WERI-Rb-1 (cell line): ENCODE results near the gene MKRN3.

Experiments used
- DNase-seq: peaks from one replicate; pipeline ENCODE4 v3.0.0-alpha.2; 2020
- H3K27ac ChIP-seq: fragments of 250-450 bp; sonication (Bioruptor Pico); 2 replicates; pipeline ENCODE4 v1.5.1; 2020; ENCODE audit warnings: mild to moderate bottlenecking, moderate library complexity
- H3K27me3 ChIP-seq: fragments of 250-450 bp; sonication (Bioruptor Pico); 2 replicates; pipeline ENCODE4 v1.5.1; 2021; ENCODE audit warnings: mild to moderate bottlenecking, low read depth, moderate library complexity; ENCODE audit not compliant: insufficient read depth, severe bottlenecking
- H3K36me3 ChIP-seq: fragments of 250-450 bp; sonication (Bioruptor Pico); 2 replicates; pipeline ENCODE4 v1.5.1; 2020; ENCODE audit warnings: mild to moderate bottlenecking, moderate library complexity
- H3K4me3 ChIP-seq: 2 replicates; pipeline ENCODE4 v1.5.1; 2011; ENCODE audit warnings: low read depth, mild to moderate bottlenecking, control low read depth, low read length
- H3K9me3 ChIP-seq: fragments of 250-450 bp; sonication (Bioruptor Pico); 2 replicates; pipeline ENCODE4 v1.5.1; 2021; ENCODE audit warnings: mild to moderate bottlenecking, moderate library complexity; ENCODE audit not compliant: severe bottlenecking
- TF ChIP-seq, protein P1 (sequence below): IDR thresholded peaks from 2 replicates; pipeline ENCODE4 v1.5.1; 2011; ENCODE audit warnings: low read depth, mild to moderate bottlenecking, control low read depth, inconsistent platforms, low read length

MKRN3 gene

DNA sequence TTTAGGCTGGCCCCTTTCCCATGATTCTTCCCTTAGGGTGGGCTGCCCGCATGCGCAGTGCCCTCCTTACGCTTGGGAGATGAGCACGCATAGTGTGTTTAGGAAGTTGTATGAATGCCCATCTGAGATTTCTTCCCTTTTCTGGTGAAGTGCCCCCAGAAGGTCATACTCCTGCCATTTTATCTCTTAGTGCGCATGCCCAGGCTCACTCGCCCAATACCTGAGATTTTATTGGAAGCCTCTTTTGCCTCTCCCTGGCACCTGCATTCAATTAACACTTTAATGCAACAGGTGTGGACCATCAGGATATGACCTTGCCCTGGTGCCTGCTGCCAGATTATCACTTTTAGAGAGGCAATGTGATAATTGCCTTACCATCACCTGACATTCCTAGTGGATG, 36.6 kb downstream of the MKRN3 start:
- Histone ChIP-seq H3K36me3 (no peaks in the 10 kb centered on the region), H3K27ac (no peak overlapping the region), H3K4me3 (no peak overlapping the region), H3K27me3 (peaks cover 10% of the 10 kb centered on the region), H3K9me3 (no peaks in the 10 kb centered on the region)
- TF ChIP-seq, protein P1, sequence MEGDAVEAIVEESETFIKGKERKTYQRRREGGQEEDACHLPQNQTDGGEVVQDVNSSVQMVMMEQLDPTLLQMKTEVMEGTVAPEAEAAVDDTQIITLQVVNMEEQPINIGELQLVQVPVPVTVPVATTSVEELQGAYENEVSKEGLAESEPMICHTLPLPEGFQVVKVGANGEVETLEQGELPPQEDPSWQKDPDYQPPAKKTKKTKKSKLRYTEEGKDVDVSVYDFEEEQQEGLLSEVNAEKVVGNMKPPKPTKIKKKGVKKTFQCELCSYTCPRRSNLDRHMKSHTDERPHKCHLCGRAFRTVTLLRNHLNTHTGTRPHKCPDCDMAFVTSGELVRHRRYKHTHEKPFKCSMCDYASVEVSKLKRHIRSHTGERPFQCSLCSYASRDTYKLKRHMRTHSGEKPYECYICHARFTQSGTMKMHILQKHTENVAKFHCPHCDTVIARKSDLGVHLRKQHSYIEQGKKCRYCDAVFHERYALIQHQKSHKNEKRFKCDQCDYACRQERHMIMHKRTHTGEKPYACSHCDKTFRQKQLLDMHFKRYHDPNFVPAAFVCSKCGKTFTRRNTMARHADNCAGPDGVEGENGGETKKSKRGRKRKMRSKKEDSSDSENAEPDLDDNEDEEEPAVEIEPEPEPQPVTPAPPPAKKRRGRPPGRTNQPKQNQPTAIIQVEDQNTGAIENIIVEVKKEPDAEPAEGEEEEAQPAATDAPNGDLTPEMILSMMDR: no peak
- DNase-seq: no peak

DNA sequence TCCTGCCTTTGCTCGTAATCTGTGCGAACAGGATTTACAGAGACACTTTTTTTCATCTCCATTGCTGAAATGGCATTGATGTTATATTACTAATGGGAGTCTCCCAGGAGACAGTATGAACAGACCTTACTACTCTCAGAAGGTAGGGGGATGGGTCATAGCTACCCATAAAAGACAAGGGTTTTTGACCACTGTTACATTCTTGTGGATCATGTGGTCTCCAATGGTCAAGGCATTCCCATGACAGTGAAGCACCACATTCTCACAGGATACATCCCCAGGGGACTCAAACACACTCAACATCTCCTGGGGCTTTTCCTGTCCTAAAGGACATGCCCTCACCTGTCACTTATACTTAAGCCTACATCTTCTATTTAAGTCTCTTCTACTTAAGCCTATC, 40.8 kb downstream of the MKRN3 start:
- TF ChIP-seq, protein P1: no peak
- H3K9me3 ChIP-seq: no peaks in the 10 kb centered on the region
- H3K27ac ChIP-seq: no peak overlapping the region
- H3K36me3 ChIP-seq: no peaks in the 10 kb centered on the region
- no peak for DNase-seq
- no peak overlapping the region for H3K4me3 ChIP-seq
- peaks cover 9% of the 10 kb centered on the region for H3K27me3 ChIP-seq

DNA sequence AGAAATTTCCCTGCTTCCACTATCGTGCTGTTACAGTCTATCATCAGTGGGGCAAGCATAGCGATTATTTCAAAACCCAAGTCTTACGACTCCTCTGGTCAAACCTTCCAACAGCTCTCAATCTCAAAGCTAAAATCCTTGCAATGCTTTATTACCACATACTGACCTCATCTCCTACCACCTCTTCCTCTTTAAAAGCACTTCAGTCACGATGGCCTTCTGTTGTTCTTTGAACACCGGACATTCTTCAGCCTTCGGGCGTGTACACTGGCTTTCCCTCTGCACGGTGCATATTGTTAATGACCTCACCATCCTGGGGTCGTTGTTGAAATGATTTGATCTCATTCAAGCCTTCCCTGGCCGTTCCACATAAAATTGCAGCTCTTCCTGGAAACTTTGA, 51.1 kb downstream of the MKRN3 start:
- Histone ChIP-seq H3K4me3 (no peak overlapping the region), H3K36me3 (no peaks in the 10 kb centered on the region), H3K27ac (no peak overlapping the region), H3K27me3 (peaks cover 3% of the 10 kb centered on the region), H3K9me3 (peaks cover 2% of the 10 kb centered on the region)
- no peak for DNase-seq
- TF ChIP-seq, protein P1: no peak
